HCT116 (cell line): ENCODE data around the gene ZNF652.

Source experiments
- CEBPB ChIP-seq: IDR thresholded peaks from 2 replicates; pipeline ENCODE4 v1.6.1; 2012; ENCODE audit warnings: low read depth
- EZH2 ChIP-seq: fragments of 200-600 bp; sonication (generic); IDR thresholded peaks from 2 replicates; pipeline ENCODE4 v1.6.1; 2017; ENCODE audit warnings: antibody characterized with exemption, mixed run types
- EZH2phosphoT487 ChIP-seq: fragments of 200-600 bp; IDR thresholded peaks from 2 replicates; pipeline ENCODE4 v1.6.1; 2018; ENCODE audit warnings: antibody characterized with exemption, borderline replicate concordance
- JUND ChIP-seq: IDR thresholded peaks from 2 replicates; pipeline ENCODE4 v1.6.1; 2012
- POLR2A ChIP-seq: IDR thresholded peaks from 2 replicates; pipeline ENCODE4 v1.7.0; 2011; ENCODE audit warnings: borderline replicate concordance; ENCODE audit not compliant: insufficient read depth, insufficient read length; ENCODE audit errors: extremely low read depth
- POLR2AphosphoS5 ChIP-seq: IDR thresholded peaks from 2 replicates; pipeline ENCODE4 v1.6.1; 2011; ENCODE audit warnings: mild to moderate bottlenecking, low read depth, low read length, moderate library complexity
- TCF7L2 ChIP-seq: IDR thresholded peaks from 2 replicates; pipeline ENCODE4 v1.7.0; 2011; ENCODE audit warnings: borderline replicate concordance, inconsistent platforms; ENCODE audit not compliant: insufficient read depth, insufficient read length; ENCODE audit errors: extremely low read depth
- YY1 ChIP-seq: IDR thresholded peaks from 2 replicates; pipeline ENCODE4 v1.6.1; 2011; ENCODE audit warnings: low read length, low read depth, moderate library complexity, mild to moderate bottlenecking; ENCODE audit not compliant: insufficient replicate concordance; ENCODE audit errors: extremely low read depth
- ZFX ChIP-seq: fragments of 450-650 bp; IDR thresholded peaks from 2 replicates; pipeline ENCODE4 v1.6.1; 2017
- TF ChIP-seq, protein P1 (sequence below), 3 experiments: fragments of 200-600 bp in 1 of 3; sonication (generic) in 1 of 3; IDR thresholded peaks in 2 of 3; conservative IDR thresholded peaks in 1 of 3; 2 replicates each; pipeline ENCODE4 v1.5.1; 2012 to 2017; ENCODE audit warnings: low read depth in 2 of 3, low read length in 2 of 3, antibody characterized with exemption in 1 of 3, borderline replicate concordance in 1 of 3, control low read depth in 1 of 3, mild to moderate bottlenecking in 1 of 3, mixed read lengths in 1 of 3, mixed run types in 1 of 3, moderate library complexity in 1 of 3; ENCODE audit not compliant: insufficient read depth in 1 of 3
- TF ChIP-seq, protein P2 (sequence below): IDR thresholded peaks from 2 replicates; pipeline ENCODE4 v1.6.1; 2011; ENCODE audit warnings: mild to moderate bottlenecking, low read length, moderate library complexity; ENCODE audit not compliant: insufficient replicate concordance; ENCODE audit errors: extremely low read depth
- TF ChIP-seq, protein P3 (sequence below): IDR thresholded peaks from 2 replicates; pipeline ENCODE4 v1.6.1; 2012

DNA sequence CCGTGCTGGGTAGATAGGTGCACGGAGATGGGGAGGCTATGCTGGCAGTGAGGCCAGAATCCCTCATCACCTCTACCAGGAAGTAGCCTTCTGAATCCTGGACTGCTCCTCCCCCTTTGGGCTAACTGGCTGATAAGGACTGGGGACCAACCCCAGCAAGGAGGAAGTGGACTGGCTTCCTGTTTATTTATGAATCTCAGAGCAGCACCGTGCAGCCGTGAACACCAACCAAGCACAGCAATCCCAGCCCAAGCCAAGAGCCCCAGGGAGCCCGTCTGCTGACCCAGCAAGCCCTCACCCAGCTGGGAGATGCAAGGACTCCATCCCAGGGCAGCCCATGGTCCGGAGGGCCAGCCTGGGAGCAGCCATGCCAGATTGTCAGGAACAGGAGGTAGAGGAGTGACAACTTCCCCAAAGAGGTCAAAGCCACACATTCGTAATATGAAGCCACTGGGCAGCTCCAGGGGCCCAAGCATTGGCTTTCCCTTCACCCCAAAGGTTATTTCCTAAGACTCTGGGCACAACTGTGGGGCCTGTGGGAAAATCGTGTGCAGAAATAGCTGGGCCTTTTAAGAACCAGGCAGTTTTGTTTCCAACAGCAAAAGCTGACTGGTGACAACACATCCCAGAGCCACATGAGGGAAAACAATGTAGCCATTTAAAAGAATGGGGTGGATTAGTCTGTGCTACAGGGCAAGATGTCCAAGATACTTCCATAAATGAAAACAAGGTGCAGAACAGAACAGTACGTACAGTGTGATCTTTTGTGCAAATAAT is 28.7 kb upstream of the ZNF652 start:
- TF ChIP-seq EZH2 = no peak
- TF ChIP-seq JUND = no peak
- no peak for TF ChIP-seq POLR2A
- no peak for TF ChIP-seq POLR2AphosphoS5
- no peak for TF ChIP-seq TCF7L2
- TF ChIP-seq, protein P1, sequence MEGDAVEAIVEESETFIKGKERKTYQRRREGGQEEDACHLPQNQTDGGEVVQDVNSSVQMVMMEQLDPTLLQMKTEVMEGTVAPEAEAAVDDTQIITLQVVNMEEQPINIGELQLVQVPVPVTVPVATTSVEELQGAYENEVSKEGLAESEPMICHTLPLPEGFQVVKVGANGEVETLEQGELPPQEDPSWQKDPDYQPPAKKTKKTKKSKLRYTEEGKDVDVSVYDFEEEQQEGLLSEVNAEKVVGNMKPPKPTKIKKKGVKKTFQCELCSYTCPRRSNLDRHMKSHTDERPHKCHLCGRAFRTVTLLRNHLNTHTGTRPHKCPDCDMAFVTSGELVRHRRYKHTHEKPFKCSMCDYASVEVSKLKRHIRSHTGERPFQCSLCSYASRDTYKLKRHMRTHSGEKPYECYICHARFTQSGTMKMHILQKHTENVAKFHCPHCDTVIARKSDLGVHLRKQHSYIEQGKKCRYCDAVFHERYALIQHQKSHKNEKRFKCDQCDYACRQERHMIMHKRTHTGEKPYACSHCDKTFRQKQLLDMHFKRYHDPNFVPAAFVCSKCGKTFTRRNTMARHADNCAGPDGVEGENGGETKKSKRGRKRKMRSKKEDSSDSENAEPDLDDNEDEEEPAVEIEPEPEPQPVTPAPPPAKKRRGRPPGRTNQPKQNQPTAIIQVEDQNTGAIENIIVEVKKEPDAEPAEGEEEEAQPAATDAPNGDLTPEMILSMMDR (IDR thresholded peaks at IDR 0.05 in 2 of 3, conservative IDR thresholded peaks at IDR 0.05 in 1 of 3; ENCODE audit: borderline replicate concordance in 1 of 3, insufficient read depth in 1 of 3, low read depth in 2 of 3, low read length in 2 of 3) = no peak
- no peak for TF ChIP-seq CEBPB
- no peak for TF ChIP-seq YY1
- TF ChIP-seq, protein P2, sequence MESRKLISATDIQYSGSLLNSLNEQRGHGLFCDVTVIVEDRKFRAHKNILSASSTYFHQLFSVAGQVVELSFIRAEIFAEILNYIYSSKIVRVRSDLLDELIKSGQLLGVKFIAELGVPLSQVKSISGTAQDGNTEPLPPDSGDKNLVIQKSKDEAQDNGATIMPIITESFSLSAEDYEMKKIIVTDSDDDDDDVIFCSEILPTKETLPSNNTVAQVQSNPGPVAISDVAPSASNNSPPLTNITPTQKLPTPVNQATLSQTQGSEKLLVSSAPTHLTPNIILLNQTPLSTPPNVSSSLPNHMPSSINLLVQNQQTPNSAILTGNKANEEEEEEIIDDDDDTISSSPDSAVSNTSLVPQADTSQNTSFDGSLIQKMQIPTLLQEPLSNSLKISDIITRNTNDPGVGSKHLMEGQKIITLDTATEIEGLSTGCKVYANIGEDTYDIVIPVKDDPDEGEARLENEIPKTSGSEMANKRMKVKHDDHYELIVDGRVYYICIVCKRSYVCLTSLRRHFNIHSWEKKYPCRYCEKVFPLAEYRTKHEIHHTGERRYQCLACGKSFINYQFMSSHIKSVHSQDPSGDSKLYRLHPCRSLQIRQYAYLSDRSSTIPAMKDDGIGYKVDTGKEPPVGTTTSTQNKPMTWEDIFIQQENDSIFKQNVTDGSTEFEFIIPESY = no peak
- TF ChIP-seq EZH2phosphoT487 = no peak
- TF ChIP-seq, protein P3, sequence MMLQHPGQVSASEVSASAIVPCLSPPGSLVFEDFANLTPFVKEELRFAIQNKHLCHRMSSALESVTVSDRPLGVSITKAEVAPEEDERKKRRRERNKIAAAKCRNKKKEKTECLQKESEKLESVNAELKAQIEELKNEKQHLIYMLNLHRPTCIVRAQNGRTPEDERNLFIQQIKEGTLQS = no peak
- 0 out of 2 replicates have a peak, but pooled peaks have one; percentile 9 for TF ChIP-seq ZFX
